Right forelimb (tissue), 1 donor: Measurements from ENCODE around the gene WDR86.
A peak's percentile ranks its signal among the peaks of the same experiment; 100 is the strongest.

Experiments used
- DNase-seq: peaks from one replicate; pipeline ENCODE4 v3.0.0-alpha.2; 2018

The WDR86 gene

GRCh38 chr7:151439855-151440798 is 30.3 kb upstream of the WDR86 start, which contains the start of gene CRYGN:
TSS of gene CRYGN (minus strand) at chr7:151440141. CDS start at chr7:151439917, 224 bp downstream.
- DNase-seq, result no peak

GRCh38 chr7:151438864-151439601 is 29.2 kb upstream of the WDR86 start:
- DNase-seq, result no peak

- no peak for DNase-seq
Observed at GRCh38 chr7:151437866-151438516, 28.2 kb upstream of the WDR86 start.

GRCh38 chr7:151437159-151437553 is 27.3 kb upstream of the WDR86 start:
- no peak for DNase-seq

- peak; percentile 63 for DNase-seq
Observed at GRCh38 chr7:151436446-151437158, 26.8 kb upstream of the WDR86 start.

- no peak for DNase-seq
Observed at GRCh38 chr7:151435971-151436370, 26.1 kb upstream of the WDR86 start.

GRCh38 chr7:151435103-151435916 is 25.5 kb upstream of the WDR86 start:
- no peak for DNase-seq

- DNase-seq, result no peak
Observed at GRCh38 chr7:151434549-151434948, 24.7 kb upstream of the WDR86 start.

- no peak for DNase-seq
Observed at GRCh38 chr7:151433721-151434400, 24.0 kb upstream of the WDR86 start.

- peak; percentile 34 for DNase-seq
Observed at GRCh38 chr7:151432658-151433521, 23.1 kb upstream of the WDR86 start.

- no peak for DNase-seq
Observed at GRCh38 chr7:151431768-151432311, 22.0 kb upstream of the WDR86 start.

- DNase-seq, result no peak
Observed at GRCh38 chr7:151431281-151431767, 21.5 kb upstream of the WDR86 start.

- no peak for DNase-seq
Observed at GRCh38 chr7:151430391-151431205, 20.8 kb upstream of the WDR86 start.

GRCh38 chr7:151429560-151430331 is 19.9 kb upstream of the WDR86 start:
- DNase-seq, result no peak

GRCh38 chr7:151429237-151429559 is 19.4 kb upstream of the WDR86 start:
- no peak for DNase-seq

GRCh38 chr7:151428378-151429236 is 18.8 kb upstream of the WDR86 start:
- no peak for DNase-seq
